Right lobe of liver (tissue), 6 donors: ENCODE results near the gene CYTIP. TPM values are rescaled to one million over a fixed set of nuclear protein-coding genes. Genes with fewer than 3 reads are reported as not detected.

Experiments
- ATAC-seq, 4 donors: fragments of 200-7000 bp; cut with Tn5 transposase; one replicate each; pipeline ENCODE4 v1.9.1; 2020; ENCODE audit warnings: mild to moderate bottlenecking in 4 of 4, moderate library complexity in 4 of 4
- DNase-seq, 3 donors: peaks; one replicate each; pipeline ENCODE4 v3.0.0-alpha.2; 2020
- H3K27ac ChIP-seq, 3 donors: fragments of 200-600 bp; one replicate each; pipeline ENCODE4 v1.8.0; 2022
- H3K27me3 ChIP-seq, 2 donors: fragments of 200-600 bp; one replicate each; pipeline ENCODE4 v1.8.0; 2022
- H3K36me3 ChIP-seq, 4 donors: fragments of 200-600 bp; sonication (generic) in 1 of 4; one replicate each; pipeline versions ENCODE4 v1.5.1 to v1.8.0; 2017 to 2022; ENCODE audit warnings: control low read depth in 1 of 4
- H3K4me1 ChIP-seq, 4 donors: fragments of 200-600 bp; sonication (generic) in 1 of 4; one replicate each; pipeline versions ENCODE4 v1.5.1 to v1.8.0; 2017 to 2022; ENCODE audit warnings: control low read depth in 1 of 4
- H3K4me3 ChIP-seq, 3 donors: fragments of 200-600 bp; one replicate each; pipeline ENCODE4 v1.8.0; 2022
- H3K9me3 ChIP-seq, 4 donors: fragments of 200-600 bp; sonication (generic) in 1 of 4; one replicate each; pipeline versions ENCODE4 v1.5.1 to v1.8.0; 2017 to 2022; ENCODE audit warnings: control low read depth in 1 of 4
- CTCF ChIP-seq, 4 donors: fragments of 200-600 bp in 3 of 4; fragments of 450-650 bp in 1 of 4; IDR thresholded peaks; one replicate each; pipeline versions ENCODE4 v1.5.1 to v1.8.0; 2016 to 2022; ENCODE audit warnings: antibody characterized with exemption in 4 of 4, mild to moderate bottlenecking in 2 of 4
- POLR2A ChIP-seq: fragments of 450-650 bp; IDR thresholded peaks from one replicate; pipeline ENCODE4 v1.6.1; 2017; ENCODE audit warnings: antibody characterized with exemption, mild to moderate bottlenecking
- WGBS: methylation state at CpG from one replicate; pipeline ENCODE4 v1.1.6; 2018; ENCODE audit warnings: low coverage, low lambda C conversion rate; ENCODE audit not compliant: insufficient coverage; ENCODE audit errors: missing lambda C conversion rate; 5-methylcytosine and 5-hydroxymethylcytosine counted together
- intact Hi-C, 2 donors: fragments of 100-400 bp; cut with DNase I; formaldehyde crosslinking; loops; one replicate each; pipeline versions ENCODE4 v1.11.2 to v1.14.1; 2022
- total RNA-seq, 6 experiments: library from RNA; depleted of rRNA in 2 of 6; stranded (reverse); fragments of >200 nt in 2 of 6; fragmentation: NEBNext Ultra II Directional in 3 of 6; extraction: Animal tissue kit (Norgen Biotek cat#: 25700) in 3 of 6; gene quantifications; one replicate each; pipeline versions ENCODE4 v1.1.0 to v1.2.4, GENCODE V29; 2016 to 2023
- donor health status: DM: no; HTN: yes; CAD: no.
- donor health status: DM: no; HTN: no; CAD: no.
- donor health status: DM: no; HTN: no; CAD: no.
- donor health status: DM: no; HTN: yes; CAD: no.
- donor health status: DM: no; HTN: yes; CAD: no.

The CYTIP gene
- total RNA-seq, 6 experiments from 2014 or later: 1.1 to 6.0 (median 2.9) TPM

- ATAC-seq: peak; percentile 48 to 71 (median 62)
- no peak overlapping the region for H3K4me3 ChIP-seq
- no peaks in the 10 kb centered on the region for H3K4me1 ChIP-seq
- no peak for TF ChIP-seq POLR2A
- no peak for TF ChIP-seq CTCF (IDR thresholded peaks at IDR 0.05)
- no peaks in the 10 kb centered on the region for H3K9me3 ChIP-seq
- intact Hi-C loops: no loop called here
- H3K27ac ChIP-seq: peak overlapping the region in 2 of 3 donors; percentile 22 to 48
- WGBS: 38% methylated on average over 8 of the region's 8 CpGs
- no peak for DNase-seq
- H3K27me3 ChIP-seq: no peaks in the 10 kb centered on the region
- no peaks in the 10 kb centered on the region for H3K36me3 ChIP-seq
Measured at GRCh38 chr2:157468931-157469708, 25.2 kb upstream of the CYTIP start.

GRCh38 chr2:157466764-157467163, 22.9 kb upstream of the CYTIP start:
- Histone ChIP-seq H3K4me3 (no peak overlapping the region), H3K36me3 (no peaks in the 10 kb centered on the region), H3K27ac (no peak overlapping the region), H3K4me1 (no peaks in the 10 kb centered on the region), H3K27me3 (no peaks in the 10 kb centered on the region), H3K9me3 (no peaks in the 10 kb centered on the region)
- no peak for ATAC-seq
- intact Hi-C loops: no loop called here
- TF ChIP-seq CTCF (IDR thresholded peaks at IDR 0.05) (no peak), POLR2A (no peak)
- no peak for DNase-seq
- WGBS: 73% methylated on average over 5 of the region's 5 CpGs

- 86% methylated on average over 5 of the region's 5 CpGs for WGBS
- H3K27me3 ChIP-seq: no peaks in the 10 kb centered on the region
- TF ChIP-seq CTCF (IDR thresholded peaks at IDR 0.05): no peak
- TF ChIP-seq POLR2A: no peak
Measured at GRCh38 chr2:157465554-157465953, 21.7 kb upstream of the CYTIP start.

GRCh38 chr2:157463002-157463401, 19.1 kb upstream of the CYTIP start:
- Histone ChIP-seq H3K4me1 (no peaks in the 10 kb centered on the region), H3K27me3 (no peaks in the 10 kb centered on the region), H3K27ac (no peak overlapping the region), H3K36me3 (no peaks in the 10 kb centered on the region), H3K9me3 (no peaks in the 10 kb centered on the region), H3K4me3 (no peak overlapping the region)
- WGBS: 80% methylated on average over 6 of the region's 6 CpGs
- ATAC-seq: no peak
- intact Hi-C loops: no loop called here
- no peak for TF ChIP-seq CTCF (IDR thresholded peaks at IDR 0.05)
- no peak for TF ChIP-seq POLR2A
- no peak for DNase-seq

More at GRCh38 chr2:157465554-157465953, 21.7 kb upstream of the CYTIP start:
- Histone ChIP-seq H3K4me1 (no peaks in the 10 kb centered on the region), H3K36me3 (no peaks in the 10 kb centered on the region), H3K27ac (no peak overlapping the region), H3K4me3 (no peak overlapping the region), H3K9me3 (no peaks in the 10 kb centered on the region)
- no peak for ATAC-seq
- DNase-seq: no peak
- intact Hi-C loops: no loop called here
